Hepatocyte (in vitro differentiated cells): ENCODE results near the gene SMG7.

ENCODE experiments used
- CTCF ChIP-seq: fragments of 200-600 bp; sonication (generic); IDR thresholded peaks from 2 replicates; pipeline ENCODE4 v1.5.1; 2016; ENCODE audit warnings: antibody characterized with exemption, mild to moderate bottlenecking; ENCODE audit not compliant: poor library complexity
- EZH2 ChIP-seq: fragments of 200-600 bp; sonication (generic); IDR thresholded peaks from 2 replicates; pipeline ENCODE4 v1.6.1; 2016; ENCODE audit warnings: antibody characterized with exemption, mild to moderate bottlenecking, borderline replicate concordance
- EZH2phosphoT487 ChIP-seq: fragments of 200-600 bp; sonication (generic); IDR thresholded peaks from one replicate; pipeline ENCODE4 v1.6.1; 2018; ENCODE audit warnings: antibody characterized with exemption, mild to moderate bottlenecking, low read depth, moderate library complexity; ENCODE audit not compliant: unreplicated experiment, severe bottlenecking

GRCh38 chr1:183477986-183478781 is 5.9 kb downstream of the SMG7 start:
- TF ChIP-seq CTCF (no peak), EZH2phosphoT487 (no peak), EZH2 (no peak)
